H1 (cell line): ENCODE results near the gene SETD9. TPM values are rescaled to one million over a fixed set of nuclear protein-coding genes. Genes with fewer than 3 reads are reported as not detected.

Source experiments
- CHD7 ChIP-seq: fragments of 300-600 bp; sonication (generic); IDR thresholded peaks from 2 replicates; pipeline ENCODE4 v1.7.1; 2012; ENCODE audit warnings: low read length, moderate library complexity, mild to moderate bottlenecking, inconsistent platforms; ENCODE audit not compliant: insufficient replicate concordance
- RXRA ChIP-seq: IDR thresholded peaks from 2 replicates; pipeline ENCODE4 v1.6.1; 2011; ENCODE audit warnings: low read depth, mild to moderate bottlenecking, low read length, moderate library complexity; ENCODE audit not compliant: insufficient read depth
- polyA plus RNA-seq, 7 experiments: library from polyadenylated mRNA; depleted of rRNA in 3 of 7; stranded (reverse) in 5 of 7; unstranded in 2 of 7; fragments of >200 nt in 5 of 7; fragments of 200-250 nt in 2 of 7; gene quantifications; 1 replicate in 5 of 7; 2 replicates in 1 of 7; 4 replicates in 1 of 7; pipeline versions ENCODE4 v1.2.1 to v1.2.3, GENCODE V29; 2011 to 2013; ENCODE audit warnings: missing spikeins in 2 of 7, mixed read lengths in 2 of 7
- total RNA-seq: library from RNA; stranded (reverse); fragmentation: NEBNext Ultra II Directional; extraction: Animal tissue kit (Norgen Biotek cat#: 25700); gene quantifications from 2 replicates; pipeline ENCODE4 v1.2.1, GENCODE V29; 2021

SETD9 gene
- total and polyA plus RNA-seq, 2 of the 8 experiments (the other 6 are each of a cell fraction or from before 2014, with no cell fraction given) = 4.5 to 11.9 TPM

GRCh38 chr5:56919942-56920662 lies 10.7 kb downstream of the SETD9 start (continued):
- TF ChIP-seq CHD7 (no peak), RXRA (no peak)
